Thyroid gland (tissue), 4 donors: ENCODE measurements around the gene HIVEP3. TPM values are rescaled to one million over a fixed set of nuclear protein-coding genes. Genes with fewer than 3 reads are reported as not detected.

Experiments
- DNase-seq, 2 donors: peaks; one replicate each; pipeline ENCODE4 v3.0.0-alpha.2; 2019
- H3K27ac ChIP-seq, 3 donors: fragments of 200-600 bp; sonication (generic); 1 replicate in 2 of 3; 2 replicates in 1 of 3; pipeline ENCODE4 v1.5.1; 2016 to 2019; ENCODE audit warnings: mild to moderate bottlenecking in 1 of 3, moderate library complexity in 1 of 3
- H3K27me3 ChIP-seq: fragments of 200-600 bp; sonication (generic); one replicate; pipeline ENCODE4 v1.5.1; 2019
- H3K36me3 ChIP-seq, 2 donors: fragments of 200-600 bp; sonication (generic); one replicate each; pipeline ENCODE4 v1.5.1; 2016 to 2019
- H3K4me1 ChIP-seq, 2 donors: fragments of 200-600 bp; sonication (generic); one replicate each; pipeline ENCODE4 v1.5.1; 2017 to 2019
- H3K4me3 ChIP-seq, 3 donors: fragments of 200-600 bp; sonication (generic); replicated peaks in 1 of 3; 1 replicate in 2 of 3; 2 replicates in 1 of 3; pipeline ENCODE4 v1.5.1; 2016; ENCODE audit warnings: mild to moderate bottlenecking in 1 of 3
- H3K9me3 ChIP-seq: fragments of 200-600 bp; sonication (generic); one replicate; pipeline ENCODE4 v1.5.1; 2017
- CTCF ChIP-seq, 6 experiments: fragments of 200-600 bp in 3 of 6; fragments of 450-650 bp in 3 of 6; sonication (generic) in 3 of 6; IDR thresholded peaks; one replicate each; pipeline ENCODE4 v1.5.1; 2016 to 2019; ENCODE audit warnings: antibody characterized with exemption in 6 of 6, mild to moderate bottlenecking in 2 of 6, inconsistent platforms in 1 of 6, moderate library complexity in 1 of 6
- POLR2A ChIP-seq, 2 donors: fragments of 450-650 bp; IDR thresholded peaks; one replicate each; pipeline ENCODE4 v1.6.1; 2017; ENCODE audit warnings: antibody characterized with exemption in 2 of 2, mild to moderate bottlenecking in 2 of 2, moderate library complexity in 1 of 2
- WGBS, 2 donors: methylation state at CpG; one replicate each; pipeline ENCODE4 v1.1.5; 2017; 5-methylcytosine and 5-hydroxymethylcytosine counted together
- intact Hi-C: fragments of 100-400 bp; cut with DNase I; formaldehyde crosslinking; loops from one replicate; pipeline ENCODE4 v1.15.1; 2023
- total RNA-seq, 4 donors: library from RNA; depleted of rRNA; stranded (reverse); fragments of >200 nt; gene quantifications; one replicate each; pipeline ENCODE4 v1.2.3, GENCODE V29; 2016

The HIVEP3 gene
- total RNA-seq, 4 donors from 2014 or later: 9.7 to 13.5 (median 12.5) TPM

DNA sequence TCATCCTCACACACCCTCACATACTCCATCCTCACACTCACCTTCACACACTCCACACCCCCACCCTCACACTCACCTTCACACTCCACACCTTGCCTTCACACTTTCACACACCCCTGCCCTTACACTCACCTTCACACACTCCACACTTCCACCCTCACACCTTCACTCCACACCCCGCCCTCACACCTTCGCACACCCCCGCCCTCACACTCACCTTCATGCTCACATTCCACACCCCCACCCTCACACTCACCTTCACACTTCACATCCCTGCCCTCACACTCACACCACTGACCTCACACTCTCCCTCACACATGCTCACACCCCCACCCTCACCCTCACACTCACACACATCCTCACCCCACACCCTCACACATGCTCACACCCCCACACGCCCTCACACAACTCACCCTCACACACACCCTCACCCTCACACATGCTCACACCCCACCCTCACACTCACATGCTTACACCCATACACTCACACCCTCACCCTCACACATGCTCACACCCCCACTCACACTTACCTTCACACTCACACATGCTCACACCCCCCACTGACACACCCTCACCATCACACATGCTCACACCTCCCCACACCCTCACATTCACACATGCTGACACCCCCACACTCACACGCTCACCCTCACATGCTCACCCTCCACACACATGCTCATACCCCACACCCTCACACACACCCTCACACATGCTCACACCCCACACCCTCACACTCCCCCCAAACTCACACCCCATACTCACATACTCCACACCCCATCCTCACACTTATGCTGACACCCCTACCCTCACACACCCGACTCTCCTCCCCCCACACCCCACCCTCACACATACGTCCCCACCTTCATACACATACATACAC lies 389.8 kb downstream of the HIVEP3 start:
- Histone ChIP-seq H3K4me3 (no peak overlapping the region), H3K27ac (no peak overlapping the region), H3K36me3 (no peaks in the 10 kb centered on the region), H3K4me1 (peaks cover 0 to 10% of the 10 kb centered on the region in 2 donors), H3K27me3 (no peaks in the 10 kb centered on the region), H3K9me3 (no peaks in the 10 kb centered on the region)
- no peak for DNase-seq
- no peak for TF ChIP-seq POLR2A (IDR thresholded peaks at IDR 0.05)
- no peak for TF ChIP-seq CTCF (IDR thresholded peaks at IDR 0.05)
- intact Hi-C loops: no loop called here
- 66 to 91% methylated on average over 7 of the region's 7 CpGs for WGBS, 2 donors

- no peak overlapping the region for H3K4me3 ChIP-seq
- H3K36me3 ChIP-seq: no peaks in the 10 kb centered on the region
- no peaks in the 10 kb centered on the region for H3K27me3 ChIP-seq
- no peak for DNase-seq
- intact Hi-C loops: no loop called here
- H3K27ac ChIP-seq: no peak overlapping the region
- H3K9me3 ChIP-seq: no peaks in the 10 kb centered on the region
- 91 to 97% methylated on average over 3 of the region's 3 CpGs for whole genome bisulfite sequencing, 2 donors
- H3K4me1 ChIP-seq: peaks cover 0 to 6% of the 10 kb centered on the region in 2 donors
- TF ChIP-seq CTCF (IDR thresholded peaks at IDR 0.05) (no peak), POLR2A (IDR thresholded peaks at IDR 0.05) (no peak)
Measured at GRCh38 chr1:41528106-41528505, 390.6 kb downstream of the HIVEP3 start.

DNA sequence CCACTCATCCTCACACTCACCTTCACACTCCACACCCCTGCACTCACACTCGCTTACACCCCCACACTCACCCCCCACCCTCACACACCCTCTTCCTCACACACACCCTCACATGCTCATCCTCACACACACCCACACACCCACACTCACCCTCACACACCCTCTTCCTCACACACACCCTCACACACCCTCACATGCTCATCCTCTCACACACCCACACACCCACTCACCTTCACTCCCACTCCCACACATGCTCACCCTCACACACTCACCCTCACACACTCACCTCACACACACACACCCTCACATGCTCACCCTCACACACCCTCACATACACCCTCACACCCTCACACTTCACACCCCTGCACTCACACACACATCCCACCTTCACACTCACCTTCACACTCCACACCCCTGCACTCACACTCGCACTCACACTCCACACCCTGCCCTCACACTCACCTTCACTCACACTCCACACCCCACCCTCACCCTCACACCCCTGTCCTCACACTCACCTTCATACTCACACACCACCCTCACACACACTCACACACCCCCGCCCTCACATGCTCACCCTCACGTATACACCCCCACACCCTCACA lies 391.7 kb downstream of the HIVEP3 start:
- WGBS, 2 donors: 92 to 95% methylated on average over 4 of the region's 4 CpGs
- no peak for DNase-seq
- H3K36me3 ChIP-seq: no peaks in the 10 kb centered on the region
- H3K9me3 ChIP-seq: no peaks in the 10 kb centered on the region
- H3K4me3 ChIP-seq: no peak overlapping the region
- no peak overlapping the region for H3K27ac ChIP-seq
- H3K27me3 ChIP-seq: no peaks in the 10 kb centered on the region
- TF ChIP-seq POLR2A (IDR thresholded peaks at IDR 0.05) (no peak), CTCF (IDR thresholded peaks at IDR 0.05) (no peak)
- intact Hi-C loops: no loop called here
- H3K4me1 ChIP-seq: no peaks in the 10 kb centered on the region

DNA sequence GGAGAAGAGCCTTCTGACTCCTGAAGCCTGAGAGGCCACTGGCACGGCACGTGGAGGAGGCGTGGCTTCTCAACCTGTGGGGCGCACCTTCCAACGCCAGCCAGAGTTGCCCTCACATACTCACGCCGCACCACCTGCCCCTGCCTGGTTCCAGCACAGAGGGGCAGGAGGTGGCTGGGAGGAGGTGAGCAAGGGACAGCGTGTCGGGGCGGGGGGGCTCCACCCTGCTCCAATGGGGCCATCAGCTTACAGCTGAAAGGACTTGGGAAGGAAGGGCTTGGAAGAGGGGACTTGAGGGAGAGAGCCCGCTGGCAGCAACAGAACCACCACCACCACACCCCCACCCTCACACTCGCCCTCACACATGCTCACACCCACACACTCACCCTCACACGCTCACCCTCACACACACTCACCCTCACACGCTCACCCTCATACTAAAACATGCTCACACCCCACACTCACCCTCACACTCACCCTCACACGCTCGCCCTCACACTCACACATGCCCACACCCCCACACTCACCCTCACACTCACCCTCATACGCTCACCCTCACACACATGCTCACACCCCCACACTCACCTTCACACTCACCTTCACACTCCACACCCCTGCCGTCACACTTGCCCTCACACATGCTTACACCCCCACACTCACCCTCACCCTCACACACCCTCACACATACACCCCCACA lies 392.7 kb downstream of the HIVEP3 start:
- no peak for DNase-seq
- intact Hi-C loops: no loop called here
- Histone ChIP-seq H3K27ac (no peak overlapping the region), H3K36me3 (no peaks in the 10 kb centered on the region), H3K4me3 (no peak overlapping the region), H3K27me3 (no peaks in the 10 kb centered on the region), H3K4me1 (no peaks in the 10 kb centered on the region), H3K9me3 (no peaks in the 10 kb centered on the region)
- 87 to 95% methylated on average over 11 to 18 of the region's 18 CpGs for WGBS, 2 donors
- TF ChIP-seq CTCF (IDR thresholded peaks at IDR 0.05) (no peak), POLR2A (IDR thresholded peaks at IDR 0.05) (no peak)
